Activated CD4-positive, alpha-beta T cell treated with anti-CD3 and anti-CD28 coated beads, Interleukin-2, amount 50 U/mL, for 1 hour (primary cell): ENCODE results near the gene NCK1.

ENCODE experiments used
- DNase-seq: peaks from one replicate; pipeline ENCODE4 v3.0.0-alpha.2; 2020

NCK1 gene

DNA sequence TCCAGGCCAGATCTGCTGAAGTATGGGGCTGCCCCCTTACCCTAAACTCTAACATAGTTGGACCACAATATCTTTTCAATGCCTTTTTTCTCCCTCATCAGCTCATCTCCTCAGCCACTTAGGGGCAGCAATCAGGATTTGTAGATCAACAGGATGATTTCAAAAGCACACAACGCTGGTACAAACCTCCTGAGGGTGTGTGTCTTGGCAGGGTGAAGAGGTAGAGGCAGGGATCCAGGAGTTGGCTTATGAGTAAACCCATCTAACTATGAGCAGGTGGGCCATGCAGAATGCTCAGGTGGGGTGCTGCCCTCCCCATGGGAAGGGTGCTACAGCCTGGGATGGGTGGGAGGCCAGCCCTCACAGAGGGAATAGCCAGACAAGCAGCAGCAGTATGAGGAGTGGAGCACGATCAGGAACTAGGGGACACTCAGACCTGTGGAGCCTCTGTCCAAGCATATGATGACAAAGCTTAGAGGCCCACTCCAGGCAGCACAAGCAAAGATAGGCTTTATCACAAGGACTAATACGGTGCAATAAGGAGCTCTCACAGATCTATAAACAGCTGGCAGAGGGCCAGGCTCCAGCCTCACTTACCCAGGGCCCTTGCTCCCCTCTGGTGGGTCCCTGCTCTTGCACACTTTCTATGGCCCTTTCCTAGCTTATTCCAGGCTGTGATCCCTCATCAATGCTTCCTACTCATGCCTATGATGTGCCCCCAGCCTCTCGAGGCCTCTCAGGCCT, 127.9 kb downstream of the NCK1 start:
- no peak for DNase-seq

DNA sequence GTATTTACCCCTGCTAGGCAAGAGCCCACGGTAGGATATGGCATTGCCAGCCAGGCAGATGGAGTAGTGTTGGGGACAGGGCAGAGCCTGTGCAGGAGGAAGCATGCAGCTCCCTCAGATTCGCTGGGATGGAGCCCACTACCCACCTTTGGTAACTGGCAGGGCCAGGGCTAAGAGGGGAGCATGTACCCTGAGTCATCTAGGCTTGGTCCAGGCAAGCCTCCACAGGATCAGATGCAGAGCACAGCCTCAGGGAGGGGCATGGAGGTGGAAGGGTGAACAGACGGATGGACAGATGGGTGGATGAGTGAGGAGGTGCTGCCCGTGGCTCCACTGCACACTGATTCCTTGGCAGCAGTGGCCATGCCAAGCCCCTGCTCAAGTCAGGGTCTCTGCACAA, 128.8 kb downstream of the NCK1 start:
- DNase-seq = no peak

DNA sequence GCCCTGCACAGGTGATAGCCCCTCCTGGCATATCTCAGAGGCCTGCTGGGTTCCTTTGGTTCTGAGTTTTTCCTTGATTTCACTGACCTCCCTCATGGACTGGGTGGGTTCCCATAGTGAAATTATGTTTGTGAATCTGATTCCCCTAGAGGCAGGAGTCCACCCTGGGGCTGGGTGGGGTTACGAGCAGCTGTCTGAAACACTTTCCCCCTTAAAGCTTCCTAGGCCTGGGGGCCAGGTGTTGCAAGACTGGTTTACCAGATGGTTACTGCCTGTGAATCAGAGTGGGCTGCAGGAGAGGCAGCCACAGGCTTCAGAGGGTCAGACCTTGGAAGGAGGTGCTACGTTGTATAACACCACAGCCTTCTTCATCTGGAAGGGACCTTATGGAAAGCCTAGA, 130.1 kb downstream of the NCK1 start:
- DNase-seq = no peak

DNA sequence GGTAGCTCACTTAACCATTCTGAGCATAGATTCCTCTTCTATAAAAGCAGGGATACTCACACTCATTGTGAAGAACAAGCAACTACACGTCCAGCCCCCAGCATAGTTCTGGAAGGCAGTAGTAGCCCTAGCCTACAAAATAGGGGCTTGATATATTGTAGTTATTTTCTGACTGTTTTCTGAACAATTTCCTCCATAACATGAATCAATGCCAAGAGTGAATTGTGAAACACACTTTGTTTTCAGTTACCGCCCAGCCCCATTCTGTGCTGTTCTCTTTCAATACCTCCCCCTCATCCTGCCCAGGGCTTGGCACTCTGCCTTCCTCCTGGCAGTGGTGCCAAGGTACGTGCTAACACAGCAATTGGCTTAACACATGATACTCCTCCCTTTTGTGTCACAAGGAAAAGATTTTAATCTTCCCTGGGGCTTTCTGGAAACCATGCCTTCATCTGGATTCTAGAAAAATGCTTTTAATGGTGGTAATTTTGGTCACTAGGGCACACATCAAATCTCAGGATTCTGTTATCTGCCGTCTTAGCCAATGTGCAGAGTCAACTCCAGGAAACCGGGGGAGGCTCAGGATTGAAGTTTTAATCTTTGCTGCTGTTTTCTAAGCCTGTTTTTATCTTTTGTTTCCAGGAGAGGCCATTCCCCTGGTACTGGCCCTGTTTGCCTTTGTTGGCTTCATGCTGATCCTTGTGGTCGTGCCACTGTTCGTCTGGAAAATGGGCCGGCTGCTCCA, 132.9 kb downstream of the NCK1 start:
- no peak for DNase-seq

DNA sequence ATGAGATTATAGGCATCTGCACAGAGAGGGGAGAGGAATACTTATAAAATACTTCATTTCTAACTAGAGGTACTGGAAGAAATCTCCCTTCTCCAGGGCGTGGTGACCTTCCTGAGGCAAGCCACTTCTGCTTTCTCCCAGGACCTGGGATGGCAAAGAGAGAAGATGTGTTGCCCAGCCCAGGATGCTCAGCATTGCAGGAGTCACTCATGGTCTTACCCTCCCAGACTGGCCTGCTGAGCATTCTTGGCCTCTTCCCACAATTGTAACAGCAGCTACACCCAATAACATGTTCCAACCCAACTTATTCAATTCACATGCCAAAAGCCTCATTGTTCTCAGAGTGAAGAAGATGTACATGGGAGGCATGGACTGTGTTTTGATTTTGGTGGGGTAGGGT, 133.6 kb downstream of the NCK1 start:
- DNase-seq = no peak
